Raji (cell line): Measurements from ENCODE around the gene APOBEC3G.

ENCODE experiments used
- POLR2A ChIP-seq: IDR thresholded peaks from 2 replicates; pipeline ENCODE4 v1.6.1; 2011; ENCODE audit warnings: low read depth, low read length, control low read depth; ENCODE audit not compliant: insufficient read depth

The APOBEC3G gene

GRCh38 chr22:39117585-39118191 lies 40.6 kb downstream of the APOBEC3G start:
- TF ChIP-seq POLR2A, result no peak

- TF ChIP-seq POLR2A, result no peak
Observed at GRCh38 chr22:39120983-39121382, 43.9 kb downstream of the APOBEC3G start.

DNA sequence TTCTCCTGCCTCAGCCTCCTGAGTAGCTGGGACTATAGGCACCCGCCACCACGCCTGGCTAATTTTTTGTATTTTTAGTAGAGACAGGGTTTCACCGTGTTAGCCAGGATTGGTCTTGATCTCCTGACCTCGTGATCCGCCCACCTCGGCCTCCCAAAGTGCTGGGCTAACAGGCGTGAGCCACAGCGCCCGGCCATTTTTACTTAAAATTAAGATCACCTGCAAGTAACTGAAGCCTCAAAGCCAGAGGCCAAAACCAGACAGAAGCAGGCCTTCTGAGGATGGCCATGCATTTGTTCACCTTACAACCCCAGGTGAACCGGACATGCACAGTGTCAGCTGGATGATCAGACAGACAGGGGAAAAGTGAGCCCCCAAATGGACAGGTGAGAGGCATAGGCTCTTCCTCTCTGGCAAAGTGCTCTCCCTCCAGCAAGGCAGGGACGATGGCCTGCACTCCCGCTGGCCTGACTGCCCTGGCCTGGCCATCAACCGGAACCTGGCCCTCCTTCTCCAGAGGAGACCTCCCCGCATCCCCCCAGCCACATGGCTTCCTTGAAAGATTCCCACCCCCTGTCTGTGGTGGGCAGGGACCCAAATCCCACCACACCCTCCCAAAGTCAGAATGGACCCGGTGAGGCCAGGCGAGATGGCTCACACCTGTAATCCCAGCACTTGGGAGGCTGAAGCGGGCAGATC lies 45.8 kb downstream of the APOBEC3G start:
- TF ChIP-seq POLR2A, result no peak

DNA sequence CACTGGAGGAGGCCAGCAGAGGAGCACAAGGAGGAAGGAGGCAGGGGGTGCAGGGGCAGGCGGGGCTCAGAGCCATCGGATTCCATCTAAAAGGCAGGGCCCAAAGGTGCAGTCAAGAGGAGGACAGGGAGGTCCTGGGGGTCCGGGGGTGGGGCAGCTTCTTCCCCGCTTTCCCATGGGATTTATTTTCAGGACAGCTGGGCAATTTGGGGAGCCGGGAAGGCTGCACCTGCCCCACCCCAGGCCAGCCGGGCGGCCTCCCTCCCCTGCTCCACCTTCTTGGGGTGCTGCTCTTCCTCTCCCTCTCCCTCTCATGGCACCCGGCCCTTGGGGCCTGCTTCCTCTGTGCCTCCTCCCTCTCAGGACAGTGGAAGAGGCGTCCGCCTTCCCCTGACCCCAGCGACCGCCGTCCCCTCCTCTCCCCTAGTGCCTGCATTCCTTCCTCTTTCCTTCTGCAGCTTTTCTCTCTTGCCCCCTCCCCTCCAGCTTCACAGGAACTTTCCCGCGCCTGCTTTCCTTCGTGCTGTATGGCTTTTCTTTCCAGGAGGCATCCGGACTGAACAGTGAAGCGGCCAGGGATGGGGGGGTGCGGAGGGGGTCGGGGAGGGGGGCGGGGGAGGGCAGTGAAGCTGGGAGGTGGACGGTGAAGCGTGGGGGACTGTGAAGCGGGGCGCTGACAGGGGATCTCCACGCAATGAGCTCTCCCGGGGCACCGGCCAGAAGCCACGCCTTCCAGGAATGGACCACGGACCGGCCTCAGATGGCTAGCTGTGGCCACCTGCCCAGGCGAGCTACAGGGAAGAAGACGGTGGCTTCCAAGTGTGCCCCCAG lies 46.9 kb downstream of the APOBEC3G start:
- TF ChIP-seq POLR2A, result no peak

GRCh38 chr22:39125622-39126021 lies 48.5 kb downstream of the APOBEC3G start:
- no peak for TF ChIP-seq POLR2A

- TF ChIP-seq POLR2A, result no peak
Observed at GRCh38 chr22:39128508-39128907, 51.4 kb downstream of the APOBEC3G start.

DNA sequence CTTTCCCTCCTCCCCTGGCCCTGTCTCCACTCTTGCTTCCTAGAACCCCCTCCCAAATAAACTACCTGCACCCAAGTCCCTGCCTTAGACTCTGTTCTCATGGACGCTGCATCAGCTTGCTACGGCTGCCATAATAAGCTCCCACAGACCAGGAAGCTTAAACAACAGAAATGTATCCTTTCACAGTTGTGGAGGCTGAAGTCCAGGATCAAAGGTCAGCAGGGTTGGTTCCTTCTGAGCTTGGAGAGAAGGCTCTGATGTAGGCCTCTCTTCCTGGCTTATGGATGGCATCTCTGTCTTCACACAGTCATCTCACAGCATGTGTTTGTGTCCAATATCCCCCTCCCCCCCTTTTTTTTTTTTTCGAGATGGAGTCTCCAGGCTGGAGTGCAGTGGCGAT lies 52.0 kb downstream of the APOBEC3G start:
- no peak for TF ChIP-seq POLR2A

GRCh38 chr22:39129746-39130145 lies 52.7 kb downstream of the APOBEC3G start:
- no peak for TF ChIP-seq POLR2A

DNA sequence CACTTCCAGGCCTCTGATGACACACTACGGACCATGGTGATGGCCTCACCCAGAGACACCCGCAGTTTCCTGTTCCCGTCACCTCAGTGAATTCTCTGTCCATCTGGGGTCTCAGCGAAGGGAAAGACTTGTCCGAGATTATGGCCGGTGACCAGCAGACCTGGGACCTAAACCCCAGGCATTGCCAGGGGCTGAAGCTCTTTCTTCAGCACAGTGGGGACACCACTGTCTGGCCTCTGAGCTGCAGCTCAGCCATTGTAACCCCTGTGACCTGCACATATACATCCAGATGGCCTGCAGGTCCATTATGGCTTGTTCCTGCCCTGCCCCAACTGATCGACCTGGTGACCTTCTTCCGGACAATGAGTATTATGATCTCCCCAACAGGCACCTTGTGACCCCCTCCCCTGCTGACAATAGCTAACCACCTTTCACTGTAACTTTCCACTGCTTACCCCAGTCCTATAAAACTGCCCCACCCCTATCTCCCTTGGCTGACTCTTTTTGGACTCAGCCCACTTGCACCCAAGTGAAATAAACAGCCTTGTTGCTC lies 53.2 kb downstream of the APOBEC3G start:
- TF ChIP-seq POLR2A, result no peak

DNA sequence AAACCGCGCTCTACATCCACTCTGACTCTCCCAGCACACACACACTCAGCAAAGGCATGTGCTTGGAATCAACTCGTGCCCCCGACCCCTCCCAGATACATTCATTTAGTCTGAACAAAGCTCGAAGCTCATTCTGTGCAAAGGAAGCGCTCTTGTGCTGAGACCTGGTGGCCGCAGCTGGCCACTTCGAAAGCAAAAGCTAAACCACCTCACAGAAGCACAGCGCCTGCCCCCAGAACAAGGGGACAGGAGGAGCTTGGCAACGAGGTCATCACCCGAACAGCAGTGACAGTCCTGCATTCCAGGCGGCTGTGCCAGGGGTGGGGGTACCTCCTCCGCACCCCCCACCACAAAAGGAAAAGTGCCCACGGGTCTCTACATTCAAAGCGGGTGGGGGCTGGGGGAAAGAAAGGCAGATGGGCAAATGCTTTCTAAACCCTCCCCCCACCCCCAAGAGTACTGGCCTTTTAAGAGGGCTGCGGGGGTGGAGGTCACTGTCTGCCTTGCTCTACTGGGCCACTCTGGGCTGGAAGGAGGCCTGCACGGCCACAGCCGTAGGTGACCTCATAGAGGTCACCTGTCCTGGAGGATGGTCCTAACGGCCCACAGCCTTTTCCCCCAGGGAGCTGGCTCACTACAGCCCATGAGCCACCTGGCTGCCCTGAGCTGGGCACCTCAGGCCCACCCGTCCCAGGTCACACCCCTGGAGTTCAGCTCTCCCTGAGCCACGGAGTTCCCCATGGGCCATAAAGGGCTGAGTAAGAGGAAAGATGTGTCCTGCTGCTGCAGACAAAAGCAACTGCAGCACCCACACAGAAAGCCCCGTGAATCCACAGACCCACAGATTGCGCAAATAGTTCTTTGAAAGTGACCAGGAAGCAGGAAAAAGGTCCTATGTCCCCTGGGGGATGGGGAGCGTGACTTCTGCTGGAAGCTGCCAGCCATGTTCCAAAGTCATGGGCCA lies 54.1 kb downstream of the APOBEC3G start:
- TF ChIP-seq POLR2A, result no peak

DNA sequence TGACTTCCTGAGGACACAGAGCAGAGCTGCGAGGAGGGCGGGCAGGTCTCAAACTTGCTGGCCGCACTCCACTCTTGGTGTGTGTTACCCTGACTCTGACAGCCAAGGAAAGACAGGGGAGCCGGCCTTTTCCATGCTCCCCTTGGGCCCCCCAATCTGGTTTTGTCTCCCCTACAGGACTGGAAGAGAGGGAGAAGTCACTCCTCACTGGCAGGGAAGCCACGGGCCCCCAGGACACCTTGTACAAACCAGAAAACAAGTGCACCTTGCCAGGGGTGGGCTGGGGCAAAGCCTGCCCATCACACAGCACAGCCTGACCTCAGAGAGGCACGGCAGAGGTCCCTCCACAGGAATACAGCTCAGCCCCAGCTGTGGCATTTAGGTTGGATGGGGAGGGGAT lies 55.2 kb downstream of the APOBEC3G start:
- no peak for TF ChIP-seq POLR2A

GRCh38 chr22:39132871-39133524 lies 55.9 kb downstream of the APOBEC3G start:
- no peak for TF ChIP-seq POLR2A

- no peak for TF ChIP-seq POLR2A
Observed at GRCh38 chr22:39133871-39134270, 56.8 kb downstream of the APOBEC3G start.

DNA sequence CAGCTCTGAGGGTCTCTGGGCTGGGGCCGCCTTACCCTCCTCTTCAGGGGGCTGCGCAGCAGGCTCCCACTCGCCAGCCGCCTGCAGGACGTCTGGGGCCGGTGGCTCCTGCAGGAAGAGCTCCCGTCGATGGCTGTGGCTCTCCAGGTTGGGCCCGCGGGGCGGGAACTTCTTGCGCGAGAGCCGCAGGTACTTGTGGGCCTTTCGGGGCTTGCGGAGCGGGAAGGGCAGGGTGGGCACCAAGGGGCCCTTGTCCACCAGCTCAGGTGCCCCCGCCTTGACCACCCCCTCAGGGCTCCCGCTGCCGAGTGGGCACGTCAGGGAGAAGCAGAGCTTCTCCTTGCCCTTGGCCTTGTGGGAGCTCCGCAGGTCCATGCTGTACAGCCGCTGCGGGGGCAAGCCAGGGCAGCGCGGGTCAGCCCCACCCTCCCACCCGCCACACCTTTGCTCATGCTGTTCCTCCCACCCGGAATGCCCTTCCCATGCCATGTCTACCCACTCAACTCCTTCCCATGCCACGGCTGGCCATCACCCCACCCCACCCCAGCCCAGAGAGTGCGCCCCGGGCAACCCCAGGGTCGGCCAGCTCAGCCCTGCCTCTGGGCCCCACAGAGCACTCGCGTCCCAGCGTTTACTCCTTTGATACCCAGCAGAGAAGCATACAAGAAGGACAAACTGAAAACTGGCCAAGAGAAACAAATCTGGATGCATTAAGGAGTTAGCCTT lies 57.5 kb downstream of the APOBEC3G start:
- no peak for TF ChIP-seq POLR2A
